LNCAP (cell line): ENCODE measurements around the gene PYCARD.

ENCODE experiments used
- TF ChIP-seq, protein P1 (sequence below): fragments of 450-650 bp; IDR thresholded peaks from 2 replicates; pipeline ENCODE4 v1.5.1; 2017; ENCODE audit warnings: mild to moderate bottlenecking

Gene PYCARD

DNA sequence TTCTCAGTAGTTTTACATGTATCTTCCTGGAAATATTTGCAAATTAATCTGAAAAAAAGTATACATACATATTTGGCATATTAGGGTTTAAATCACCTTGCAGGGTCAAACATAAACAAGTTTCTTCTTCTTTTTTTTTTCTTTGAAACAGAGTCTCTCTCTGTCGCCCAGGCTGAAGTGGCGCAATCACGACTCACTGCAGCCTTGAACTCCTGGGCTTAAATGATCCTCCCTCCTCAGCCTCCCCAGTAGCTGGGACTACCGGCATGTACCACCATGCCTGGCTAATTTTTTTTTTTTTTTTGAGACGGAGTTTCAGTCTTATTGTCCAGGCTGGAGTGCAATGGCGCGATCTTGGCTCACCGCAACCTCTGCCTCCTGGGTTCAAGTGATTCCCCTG, 35.2 kb downstream of the PYCARD start:
- TF ChIP-seq, protein P1, sequence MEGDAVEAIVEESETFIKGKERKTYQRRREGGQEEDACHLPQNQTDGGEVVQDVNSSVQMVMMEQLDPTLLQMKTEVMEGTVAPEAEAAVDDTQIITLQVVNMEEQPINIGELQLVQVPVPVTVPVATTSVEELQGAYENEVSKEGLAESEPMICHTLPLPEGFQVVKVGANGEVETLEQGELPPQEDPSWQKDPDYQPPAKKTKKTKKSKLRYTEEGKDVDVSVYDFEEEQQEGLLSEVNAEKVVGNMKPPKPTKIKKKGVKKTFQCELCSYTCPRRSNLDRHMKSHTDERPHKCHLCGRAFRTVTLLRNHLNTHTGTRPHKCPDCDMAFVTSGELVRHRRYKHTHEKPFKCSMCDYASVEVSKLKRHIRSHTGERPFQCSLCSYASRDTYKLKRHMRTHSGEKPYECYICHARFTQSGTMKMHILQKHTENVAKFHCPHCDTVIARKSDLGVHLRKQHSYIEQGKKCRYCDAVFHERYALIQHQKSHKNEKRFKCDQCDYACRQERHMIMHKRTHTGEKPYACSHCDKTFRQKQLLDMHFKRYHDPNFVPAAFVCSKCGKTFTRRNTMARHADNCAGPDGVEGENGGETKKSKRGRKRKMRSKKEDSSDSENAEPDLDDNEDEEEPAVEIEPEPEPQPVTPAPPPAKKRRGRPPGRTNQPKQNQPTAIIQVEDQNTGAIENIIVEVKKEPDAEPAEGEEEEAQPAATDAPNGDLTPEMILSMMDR = no peak

- TF ChIP-seq, protein P1 = no peak
Measured at GRCh38 chr16:31157136-31157535, 45.4 kb downstream of the PYCARD start.
